ENCODE measurements around the gene KCNN2. TPM values are rescaled to one million over a fixed set of nuclear protein-coding genes. Genes with fewer than 3 reads are reported as not detected.

The KCNN2 gene
- total RNA-seq, 1 experiment from 2014 or later: not detected

DNA sequence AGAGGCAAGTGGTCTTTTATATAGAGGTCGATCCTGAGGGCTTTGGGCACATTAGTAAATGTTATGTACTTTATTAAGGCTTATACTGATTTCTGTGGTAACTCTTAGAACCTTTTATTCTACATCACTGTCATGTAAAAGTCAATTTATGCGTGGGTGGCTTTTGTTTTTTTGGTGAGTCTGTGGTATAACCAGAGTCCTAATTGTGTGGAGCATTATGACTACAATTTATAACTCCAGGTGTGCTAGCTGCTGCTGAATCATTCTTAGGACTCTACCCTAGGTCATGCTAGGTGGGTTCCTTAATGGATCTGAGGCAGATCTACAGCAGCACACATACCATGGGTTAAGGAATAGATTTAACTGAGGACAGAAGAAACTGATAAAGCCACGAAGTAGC is 33.9 kb upstream of the KCNN2 start:
- no peaks in the 10 kb centered on the region for H3K9me2 ChIP-seq (ENCODE audit: insufficient read depth)
- H3F3A ChIP-seq (ENCODE audit: insufficient read depth, low read depth): no peaks in the 10 kb centered on the region
- no peaks in the 10 kb centered on the region for H3K36me3 ChIP-seq (ENCODE audit: low read depth)
- no peak overlapping the region for H3K27ac ChIP-seq
- DNase-seq: no peak
- no peaks in the 10 kb centered on the region for H3K27me3 ChIP-seq (ENCODE audit: insufficient read depth, low read depth)
- H3K4me3 ChIP-seq: no peak overlapping the region
- H3K4me1 ChIP-seq (replicated peaks; ENCODE audit: insufficient read depth): no peaks in the 10 kb centered on the region
- intact Hi-C loops (cut with micrococcal nuclease; ENCODE audit: unreplicated experiment): no loop called here
- no peaks in the 10 kb centered on the region for H3K9me3 ChIP-seq (ENCODE audit: insufficient read depth, low read depth)
- TF ChIP-seq, protein P1, sequence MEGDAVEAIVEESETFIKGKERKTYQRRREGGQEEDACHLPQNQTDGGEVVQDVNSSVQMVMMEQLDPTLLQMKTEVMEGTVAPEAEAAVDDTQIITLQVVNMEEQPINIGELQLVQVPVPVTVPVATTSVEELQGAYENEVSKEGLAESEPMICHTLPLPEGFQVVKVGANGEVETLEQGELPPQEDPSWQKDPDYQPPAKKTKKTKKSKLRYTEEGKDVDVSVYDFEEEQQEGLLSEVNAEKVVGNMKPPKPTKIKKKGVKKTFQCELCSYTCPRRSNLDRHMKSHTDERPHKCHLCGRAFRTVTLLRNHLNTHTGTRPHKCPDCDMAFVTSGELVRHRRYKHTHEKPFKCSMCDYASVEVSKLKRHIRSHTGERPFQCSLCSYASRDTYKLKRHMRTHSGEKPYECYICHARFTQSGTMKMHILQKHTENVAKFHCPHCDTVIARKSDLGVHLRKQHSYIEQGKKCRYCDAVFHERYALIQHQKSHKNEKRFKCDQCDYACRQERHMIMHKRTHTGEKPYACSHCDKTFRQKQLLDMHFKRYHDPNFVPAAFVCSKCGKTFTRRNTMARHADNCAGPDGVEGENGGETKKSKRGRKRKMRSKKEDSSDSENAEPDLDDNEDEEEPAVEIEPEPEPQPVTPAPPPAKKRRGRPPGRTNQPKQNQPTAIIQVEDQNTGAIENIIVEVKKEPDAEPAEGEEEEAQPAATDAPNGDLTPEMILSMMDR (conservative IDR thresholded peaks at IDR 0.05): no peak
- TF ChIP-seq EZH2 (IDR thresholded peaks at IDR 0.05; ENCODE audit: low read depth): no peak
- POLR2A ChIA-PET (ENCODE audit: unreplicated experiment): no interaction called here
- no peak overlapping the region for H3K4me2 ChIP-seq
- CTCF ChIA-PET: no interaction called here
- no peak overlapping the region for H2AFZ ChIP-seq
- no peaks in the 10 kb centered on the region for H3K79me2 ChIP-seq (ENCODE audit: low read depth)
- H4K20me1 ChIP-seq (ENCODE audit: insufficient read depth): no peaks in the 10 kb centered on the region
- BruUV-seq (replicated peaks): no TSS peak

DNA sequence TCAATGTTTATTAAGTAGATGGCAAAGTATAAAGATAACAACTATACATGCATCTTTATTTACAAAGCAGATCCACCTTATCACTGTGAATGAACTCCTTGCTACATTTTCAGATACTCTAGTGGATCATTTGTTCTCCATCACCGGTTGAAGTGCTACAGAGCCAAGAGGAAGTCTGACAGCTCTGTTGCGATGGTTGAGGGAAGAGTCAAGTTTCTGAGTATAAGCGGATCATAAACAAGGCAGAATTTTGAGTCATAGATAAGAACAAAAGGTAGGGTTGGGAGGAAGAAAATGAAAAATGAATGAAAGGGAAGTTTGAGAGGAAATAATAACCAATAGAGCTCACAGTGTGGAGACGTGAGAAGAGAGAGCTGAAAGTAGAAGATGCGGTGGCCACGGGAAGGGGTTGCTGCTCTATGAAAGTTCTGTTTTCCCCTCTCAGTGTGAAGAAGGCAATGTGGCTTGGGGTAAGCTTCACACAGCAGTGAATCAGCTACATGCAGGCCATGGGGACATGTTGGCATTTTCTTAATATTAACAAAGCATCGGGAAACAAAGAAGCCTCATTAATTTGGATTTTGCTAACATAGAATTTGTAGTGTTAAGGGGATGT is 30.8 kb upstream of the KCNN2 start:
- H3K79me2 ChIP-seq (ENCODE audit: low read depth): no peaks in the 10 kb centered on the region
- H3K27me3 ChIP-seq (ENCODE audit: insufficient read depth, low read depth): no peaks in the 10 kb centered on the region
- H3K9me2 ChIP-seq (ENCODE audit: insufficient read depth): no peaks in the 10 kb centered on the region
- no peaks in the 10 kb centered on the region for H3K36me3 ChIP-seq (ENCODE audit: low read depth)
- H3K4me1 ChIP-seq (replicated peaks; ENCODE audit: insufficient read depth): no peaks in the 10 kb centered on the region
- no peak overlapping the region for H3K4me3 ChIP-seq
- H3K4me2 ChIP-seq: no peak overlapping the region
- ChIA-PET CTCF (no interaction called here), POLR2A (ENCODE audit: unreplicated experiment) (no interaction called here)
- BruUV-seq (replicated peaks): no TSS peak
- no peak overlapping the region for H3K27ac ChIP-seq
- TF ChIP-seq, protein P1 (conservative IDR thresholded peaks at IDR 0.05): no peak
- no peaks in the 10 kb centered on the region for H3K9me3 ChIP-seq (ENCODE audit: insufficient read depth, low read depth)
- no peaks in the 10 kb centered on the region for H4K20me1 ChIP-seq (ENCODE audit: insufficient read depth)
- intact Hi-C loops (cut with micrococcal nuclease; ENCODE audit: unreplicated experiment): no loop called here
- H3F3A ChIP-seq (ENCODE audit: insufficient read depth, low read depth): no peaks in the 10 kb centered on the region
- no peak overlapping the region for H2AFZ ChIP-seq
- DNase-seq: no peak

DNA sequence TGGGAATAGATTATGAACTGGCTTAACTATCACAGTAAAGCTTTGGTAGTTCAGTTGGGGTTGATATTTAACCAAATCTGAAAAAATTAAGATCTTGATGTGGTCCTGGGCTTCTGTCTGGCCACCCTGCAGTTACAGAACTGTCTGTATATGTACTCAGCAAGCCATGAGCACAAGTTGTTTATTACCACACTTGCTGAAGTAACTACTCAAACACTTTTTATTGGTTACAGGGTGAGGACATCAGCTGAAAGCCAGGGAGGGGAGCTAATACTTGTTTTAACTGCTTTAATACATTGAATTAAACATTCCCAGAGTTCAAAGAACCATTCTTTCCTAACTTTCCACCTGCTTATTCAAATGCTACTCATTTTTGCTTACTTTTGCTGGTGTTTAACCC is 29.4 kb upstream of the KCNN2 start:
- ChIA-PET POLR2A (ENCODE audit: unreplicated experiment) (no interaction called here), CTCF (no interaction called here)
- Histone ChIP-seq H3K9me2 (ENCODE audit: insufficient read depth) (no peaks in the 10 kb centered on the region), H3K27ac (no peak overlapping the region), H3F3A (ENCODE audit: insufficient read depth, low read depth) (no peaks in the 10 kb centered on the region), H3K4me1 (replicated peaks; ENCODE audit: insufficient read depth) (no peaks in the 10 kb centered on the region), H3K79me2 (ENCODE audit: low read depth) (no peaks in the 10 kb centered on the region), H3K4me3 (no peak overlapping the region), H3K4me2 (no peak overlapping the region), H4K20me1 (ENCODE audit: insufficient read depth) (no peaks in the 10 kb centered on the region), H2AFZ (no peak overlapping the region), H3K27me3 (ENCODE audit: insufficient read depth, low read depth) (no peaks in the 10 kb centered on the region), H3K36me3 (ENCODE audit: low read depth) (no peaks in the 10 kb centered on the region), H3K9me3 (ENCODE audit: insufficient read depth, low read depth) (no peaks in the 10 kb centered on the region)
- no TSS peak for BruUV-seq (replicated peaks)
- TF ChIP-seq, protein P1 (conservative IDR thresholded peaks at IDR 0.05): no peak
- TF ChIP-seq EZH2 (IDR thresholded peaks at IDR 0.05; ENCODE audit: low read depth): no peak
- DNase-seq: no peak
- intact Hi-C loops (cut with micrococcal nuclease; ENCODE audit: unreplicated experiment): no loop called here

Data from PC-9 (cell line).